SU-DHL-6 (cell line): Measurements from ENCODE around the gene SERPINA5.

Experiments used
- H2AFZ ChIP-seq: fragments of 200-600 bp; sonication (generic); 2 replicates; pipeline ENCODE4 v1.6.1; 2014; ENCODE audit warnings: low read depth, mild to moderate bottlenecking, moderate library complexity, mixed read lengths, antibody characterized with exemption, low read length; ENCODE audit not compliant: severe bottlenecking
- H3F3A ChIP-seq: fragments of 200-600 bp; shearing (Covaris generic); 2 replicates; pipeline ENCODE4 v1.6.0; 2016; ENCODE audit warnings: antibody characterized with exemption, mild to moderate bottlenecking; ENCODE audit not compliant: insufficient read depth
- H3K27ac ChIP-seq: fragments of 200-600 bp; sonication (generic); 2 replicates; pipeline ENCODE4 v1.5.1; 2016; ENCODE audit warnings: low read depth, mild to moderate bottlenecking, low read length, moderate library complexity, mixed read lengths
- H3K27me3 ChIP-seq: fragments of 200-600 bp; sonication (generic), shearing (Covaris generic); 2 replicates; pipeline ENCODE4 v1.6.0; 2014; ENCODE audit warnings: mild to moderate bottlenecking, low read length
- H3K36me3 ChIP-seq: fragments of 200-600 bp; sonication (generic); 2 replicates; pipeline ENCODE4 v1.6.1; 2014; ENCODE audit warnings: mild to moderate bottlenecking, low read length, mixed read lengths
- H3K4me2 ChIP-seq: fragments of 300-600, 200-600 bp; shearing (Covaris generic), sonication (generic); 2 replicates; pipeline ENCODE4 v1.6.0; 2014; ENCODE audit warnings: low read length, low read depth, mild to moderate bottlenecking; ENCODE audit not compliant: poor library complexity, severe bottlenecking
- H3K4me3 ChIP-seq: fragments of 200-600 bp; sonication (generic); 2 replicates; pipeline ENCODE4 v1.5.1; 2014; ENCODE audit warnings: antibody characterized with exemption, low read length, mild to moderate bottlenecking, mixed read lengths; ENCODE audit not compliant: insufficient read depth, poor library complexity, severe bottlenecking
- H3K79me2 ChIP-seq: fragments of 200-600 bp; sonication (generic); 2 replicates; pipeline ENCODE4 v1.6.1; 2014; ENCODE audit warnings: mild to moderate bottlenecking, low read length, moderate library complexity; ENCODE audit not compliant: insufficient read depth
- H3K9ac ChIP-seq: fragments of 200-600 bp; sonication (generic); 2 replicates; pipeline ENCODE4 v1.7.0; 2014; ENCODE audit warnings: mild to moderate bottlenecking, low read length
- H3K9me2 ChIP-seq: fragments of 200-600 bp; sonication (generic); replicated peaks from 2 replicates; pipeline ENCODE4 v1.6.1; 2014; ENCODE audit warnings: low read length; ENCODE audit not compliant: insufficient read depth
- H3K9me3 ChIP-seq: fragments of 200-600 bp; sonication (generic); 2 replicates; pipeline ENCODE4 v1.6.1; 2014; ENCODE audit warnings: low read length, mixed read lengths; ENCODE audit not compliant: insufficient read depth
- H4K20me1 ChIP-seq: fragments of 200-600 bp; sonication (generic); 2 replicates; pipeline ENCODE4 v1.6.1; 2014; ENCODE audit warnings: low read depth, mild to moderate bottlenecking, antibody characterized with exemption, low read length, moderate library complexity, mixed read lengths
- EZH2phosphoT487 ChIP-seq: fragments of 200-600 bp; sonication (generic), shearing (Covaris generic); conservative IDR thresholded peaks from 2 replicates; pipeline ENCODE4 v1.6.1; 2018; ENCODE audit warnings: mild to moderate bottlenecking, antibody characterized with exemption, low read length, moderate library complexity, mixed read lengths
- TF ChIP-seq, protein P1 (sequence below): fragments of 200-600 bp; sonication (generic); IDR thresholded peaks from one replicate; pipeline ENCODE4 v1.5.1; 2017; ENCODE audit warnings: antibody characterized with exemption, mild to moderate bottlenecking, low read length, moderate library complexity; ENCODE audit not compliant: insufficient read depth, poor library complexity, severe bottlenecking

SERPINA5 gene

GRCh38 chr14:94640721-94641631 is 59.8 kb downstream of the SERPINA5 start:
- Histone ChIP-seq H3K4me3 (no peak overlapping the region), H3F3A (no peaks in the 10 kb centered on the region), H3K27ac (no peak overlapping the region), H3K9me3 (no peaks in the 10 kb centered on the region), H3K9me2 (no peaks in the 10 kb centered on the region), H4K20me1 (no peaks in the 10 kb centered on the region), H3K79me2 (no peaks in the 10 kb centered on the region), H2AFZ (no peak overlapping the region), H3K27me3 (no peaks in the 10 kb centered on the region), H3K4me2 (no peak overlapping the region), H3K36me3 (no peaks in the 10 kb centered on the region), H3K9ac (no peak overlapping the region)
- TF ChIP-seq, protein P1, sequence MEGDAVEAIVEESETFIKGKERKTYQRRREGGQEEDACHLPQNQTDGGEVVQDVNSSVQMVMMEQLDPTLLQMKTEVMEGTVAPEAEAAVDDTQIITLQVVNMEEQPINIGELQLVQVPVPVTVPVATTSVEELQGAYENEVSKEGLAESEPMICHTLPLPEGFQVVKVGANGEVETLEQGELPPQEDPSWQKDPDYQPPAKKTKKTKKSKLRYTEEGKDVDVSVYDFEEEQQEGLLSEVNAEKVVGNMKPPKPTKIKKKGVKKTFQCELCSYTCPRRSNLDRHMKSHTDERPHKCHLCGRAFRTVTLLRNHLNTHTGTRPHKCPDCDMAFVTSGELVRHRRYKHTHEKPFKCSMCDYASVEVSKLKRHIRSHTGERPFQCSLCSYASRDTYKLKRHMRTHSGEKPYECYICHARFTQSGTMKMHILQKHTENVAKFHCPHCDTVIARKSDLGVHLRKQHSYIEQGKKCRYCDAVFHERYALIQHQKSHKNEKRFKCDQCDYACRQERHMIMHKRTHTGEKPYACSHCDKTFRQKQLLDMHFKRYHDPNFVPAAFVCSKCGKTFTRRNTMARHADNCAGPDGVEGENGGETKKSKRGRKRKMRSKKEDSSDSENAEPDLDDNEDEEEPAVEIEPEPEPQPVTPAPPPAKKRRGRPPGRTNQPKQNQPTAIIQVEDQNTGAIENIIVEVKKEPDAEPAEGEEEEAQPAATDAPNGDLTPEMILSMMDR = no peak
- TF ChIP-seq EZH2phosphoT487 = no peak

GRCh38 chr14:94641632-94641955 is 60.4 kb downstream of the SERPINA5 start:
- no peak overlapping the region for H3K9ac ChIP-seq
- H3K4me2 ChIP-seq = no peak overlapping the region
- no peak for TF ChIP-seq EZH2phosphoT487
- TF ChIP-seq, protein P1 = no peak
- no peaks in the 10 kb centered on the region for H3K36me3 ChIP-seq
- H3K9me3 ChIP-seq = no peaks in the 10 kb centered on the region
- no peaks in the 10 kb centered on the region for H3K27me3 ChIP-seq
- H4K20me1 ChIP-seq = no peaks in the 10 kb centered on the region
- H3K27ac ChIP-seq = no peak overlapping the region
- H3F3A ChIP-seq = no peaks in the 10 kb centered on the region
- no peaks in the 10 kb centered on the region for H3K79me2 ChIP-seq
- no peak overlapping the region for H2AFZ ChIP-seq
- H3K9me2 ChIP-seq = no peaks in the 10 kb centered on the region
- no peak overlapping the region for H3K4me3 ChIP-seq
